Duodenal mucosa (tissue), 2 donors: ENCODE data around the gene LDB1.

ENCODE experiments used
- H3K27ac ChIP-seq: one replicate; pipeline ENCODE4 v1.7.0; 2013; ENCODE audit warnings: low read depth, low read length
- H3K27me3 ChIP-seq, 2 donors: one replicate each; pipeline ENCODE4 v1.7.0; 2013; ENCODE audit warnings: low read length in 2 of 2, control low read depth in 1 of 2; ENCODE audit not compliant: insufficient read depth in 2 of 2, control insufficient read depth in 1 of 2
- H3K36me3 ChIP-seq, 2 donors: one replicate each; pipeline ENCODE4 v1.7.0; 2013; ENCODE audit warnings: low read length in 2 of 2, control low read depth in 1 of 2; ENCODE audit not compliant: insufficient read depth in 2 of 2, control insufficient read depth in 1 of 2
- H3K4me1 ChIP-seq, 2 donors: one replicate each; pipeline ENCODE4 v1.7.0; 2013; ENCODE audit warnings: low read length in 2 of 2, control low read depth in 1 of 2; ENCODE audit not compliant: insufficient read depth in 2 of 2, control insufficient read depth in 1 of 2
- H3K4me3 ChIP-seq, 2 donors: one replicate each; pipeline ENCODE4 v1.7.0; 2013; ENCODE audit warnings: low read length in 2 of 2, low read depth in 1 of 2
- H3K9ac ChIP-seq, 2 donors: one replicate each; pipeline ENCODE4 v1.7.0; 2013; ENCODE audit warnings: low read length in 2 of 2, low read depth in 1 of 2
- H3K9me3 ChIP-seq, 2 donors: one replicate each; pipeline ENCODE4 v1.7.0; 2013; ENCODE audit warnings: low read length in 2 of 2, control low read depth in 1 of 2; ENCODE audit not compliant: control insufficient read depth in 1 of 2

The LDB1 gene

DNA sequence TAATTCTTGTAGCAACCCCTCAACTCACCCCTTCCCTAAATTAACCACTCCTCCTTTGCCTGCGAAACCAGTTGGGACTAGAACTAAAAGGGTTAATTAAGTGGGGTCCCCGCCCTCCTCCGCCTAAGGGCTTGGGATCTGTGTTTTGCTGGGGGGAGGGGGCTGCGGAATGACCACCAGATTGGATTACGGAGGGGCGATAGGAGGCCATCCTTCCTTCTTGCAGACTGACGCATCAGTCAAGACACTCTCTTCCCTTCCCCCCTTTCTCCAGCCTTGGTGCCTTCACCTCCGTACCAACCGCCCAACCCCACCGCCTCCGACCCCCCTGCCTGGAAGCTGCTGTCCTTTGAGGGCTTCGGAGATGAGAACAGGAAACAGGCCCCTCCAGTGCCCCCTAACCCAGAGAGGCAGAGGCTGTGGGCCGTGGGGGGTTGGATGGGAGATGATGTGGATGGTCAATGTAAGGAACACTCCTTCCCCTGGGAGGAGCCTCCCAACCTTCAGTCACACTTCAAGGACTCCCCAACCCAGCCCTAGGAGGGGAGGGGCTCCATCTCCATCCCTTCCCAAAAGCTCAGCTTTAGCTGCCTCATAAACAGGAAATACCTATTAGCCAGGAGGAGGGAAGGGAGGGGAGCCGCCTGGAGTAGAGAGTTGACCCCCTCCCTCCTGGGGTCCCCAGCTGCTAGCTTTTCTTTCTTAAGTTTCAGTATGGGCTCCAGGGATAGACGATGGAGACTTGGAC, 997 bp upstream of the LDB1 start:
- no peaks in the 10 kb centered on the region for H3K36me3 ChIP-seq
- no peaks in the 10 kb centered on the region for H3K9me3 ChIP-seq
- peak overlapping the region; percentile 67 to 84 for H3K4me3 ChIP-seq
- H3K4me1 ChIP-seq: peaks cover 39 to 44% of the 10 kb centered on the region in 2 donors
- H3K27ac ChIP-seq: peak overlapping the region; percentile 97
- H3K9ac ChIP-seq: peak overlapping the region; percentile 78 to 88
- no peaks in the 10 kb centered on the region for H3K27me3 ChIP-seq

DNA sequence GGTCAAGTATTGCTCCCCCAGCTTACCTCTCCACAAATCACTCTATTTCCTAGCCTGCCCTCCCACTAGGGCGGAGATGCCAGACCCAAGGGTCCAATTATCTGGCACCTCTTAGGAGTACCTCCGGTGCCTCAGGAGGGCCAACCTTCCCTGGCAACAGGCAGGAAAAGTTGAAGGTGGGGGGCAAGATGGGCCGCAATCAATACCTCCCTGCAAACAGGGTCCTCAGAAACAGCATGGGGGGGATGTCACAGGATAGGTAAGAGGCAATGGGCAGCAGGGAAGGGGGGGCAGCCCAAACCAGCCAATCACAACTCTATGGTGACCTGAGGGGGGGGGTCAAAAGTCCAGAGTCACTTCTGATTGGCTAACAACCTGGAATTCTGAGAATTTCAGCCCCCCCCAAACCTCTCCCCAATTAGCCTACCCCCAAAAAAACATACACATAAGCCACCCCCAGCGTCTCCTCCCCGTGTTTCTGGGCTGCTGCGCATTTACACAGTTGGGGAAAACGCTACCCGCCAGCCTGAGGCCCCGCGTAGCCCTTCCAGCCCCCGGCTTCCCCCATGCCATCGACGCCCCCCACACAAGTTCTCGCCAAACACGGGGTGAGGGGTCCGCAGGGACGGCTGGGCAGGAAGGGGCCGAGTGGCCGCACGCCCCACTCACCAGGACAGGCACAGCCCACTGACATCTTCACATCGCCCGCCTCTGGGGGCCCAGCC, 589 bp downstream of the LDB1 start:
- Histone ChIP-seq H3K27ac (peak overlapping the region; percentile 97), H3K9ac (peak overlapping the region; percentile 81 to 88), H3K9me3 (no peaks in the 10 kb centered on the region), H3K36me3 (no peaks in the 10 kb centered on the region), H3K4me3 (peak overlapping the region; percentile 67 to 84), H3K27me3 (no peaks in the 10 kb centered on the region), H3K4me1 (peaks cover 48 to 57% of the 10 kb centered on the region in 2 donors)

DNA sequence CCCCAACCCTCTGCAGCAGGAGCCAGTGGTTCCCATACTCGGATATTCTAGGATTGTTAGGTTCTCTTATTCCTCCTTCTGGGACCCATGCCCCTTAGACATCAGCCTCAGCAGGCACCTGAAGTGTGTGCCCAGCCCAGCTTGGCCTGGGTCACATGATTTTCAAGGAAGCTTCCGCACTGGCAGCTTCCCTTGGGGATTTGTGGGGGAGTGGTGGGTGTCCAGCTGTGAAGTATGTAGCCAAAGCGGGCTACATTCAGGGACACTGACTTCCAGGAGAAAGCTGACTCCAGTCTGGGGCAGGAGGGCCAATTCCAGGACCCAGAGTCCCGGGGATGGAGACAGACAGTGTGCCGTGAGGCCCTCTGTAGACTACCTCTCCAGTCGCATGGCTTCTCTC, 1.3 kb downstream of the LDB1 start:
- H3K27ac ChIP-seq: peak overlapping the region; percentile 75
- H3K27me3 ChIP-seq: no peaks in the 10 kb centered on the region
- H3K36me3 ChIP-seq: no peaks in the 10 kb centered on the region
- H3K9ac ChIP-seq: peak overlapping the region; percentile 15 to 88
- H3K4me1 ChIP-seq: peaks cover 51 to 61% of the 10 kb centered on the region in 2 donors
- H3K4me3 ChIP-seq: peak overlapping the region; percentile 67 to 84
- no peaks in the 10 kb centered on the region for H3K9me3 ChIP-seq

DNA sequence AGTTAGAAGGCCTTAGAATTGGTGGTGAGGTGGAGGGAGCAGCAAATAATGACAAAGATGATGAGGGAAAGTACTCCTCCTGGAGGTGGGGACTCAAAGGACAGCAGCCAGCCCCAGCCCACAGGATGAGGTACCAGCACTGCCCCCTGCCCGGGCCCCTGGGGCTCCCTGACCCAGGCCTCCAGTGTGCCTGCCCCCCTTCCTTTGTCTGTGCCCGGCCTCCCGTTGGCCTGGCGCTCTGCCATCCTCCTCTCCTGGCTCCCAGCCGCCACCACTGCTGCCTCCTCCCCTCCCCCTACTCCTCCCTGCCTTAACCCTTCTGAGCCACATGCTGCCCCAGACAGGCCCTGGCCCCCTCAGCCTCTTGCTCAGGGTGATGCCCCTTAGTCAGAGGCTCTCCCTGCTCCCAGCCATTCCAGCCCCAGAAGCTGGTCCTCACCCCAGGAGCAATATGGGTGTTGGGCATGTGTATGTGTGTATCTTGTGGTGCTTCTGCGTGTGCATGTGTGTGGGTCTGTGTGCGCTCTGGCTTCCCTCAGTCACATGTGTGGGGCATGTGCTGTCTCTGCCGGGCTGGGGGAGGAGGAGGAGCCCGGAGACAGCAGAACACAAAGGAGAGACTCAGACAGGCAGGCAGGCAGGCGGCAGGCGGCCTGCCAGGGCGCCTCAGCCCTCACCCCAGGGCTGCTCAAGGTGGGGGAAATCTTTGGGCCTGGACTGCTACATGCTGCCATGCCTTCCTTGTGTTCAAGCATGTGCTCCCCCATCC, 2.6 kb downstream of the LDB1 start:
- H3K9ac ChIP-seq: peak overlapping the region; percentile 57 to 88
- H3K36me3 ChIP-seq: no peaks in the 10 kb centered on the region
- no peaks in the 10 kb centered on the region for H3K9me3 ChIP-seq
- H3K27me3 ChIP-seq: no peaks in the 10 kb centered on the region
- peaks cover 64 to 73% of the 10 kb centered on the region in 2 donors for H3K4me1 ChIP-seq
- peak overlapping the region; percentile 65 for H3K27ac ChIP-seq
- H3K4me3 ChIP-seq: peak overlapping the region; percentile 37 to 67

DNA sequence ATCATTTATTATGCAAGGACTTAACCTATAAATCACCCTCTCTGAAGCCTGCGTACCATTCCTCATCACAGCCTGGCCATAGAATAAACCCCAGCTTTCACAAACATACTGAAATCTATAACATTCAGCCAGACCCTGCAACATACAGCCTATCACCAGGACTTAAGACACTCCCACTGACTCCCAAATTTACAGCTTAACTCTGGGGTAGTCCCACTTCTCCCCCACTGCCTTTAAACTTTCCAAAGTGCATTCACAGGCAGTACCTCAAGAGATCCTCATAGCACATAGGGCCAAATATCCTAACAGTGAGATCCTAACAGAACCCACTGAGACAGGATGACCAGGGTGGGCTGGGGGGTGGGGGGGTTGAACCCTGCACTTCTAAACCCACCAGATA, 3.5 kb downstream of the LDB1 start:
- Histone ChIP-seq H3K4me3 (no peak overlapping the region), H3K27ac (no peak overlapping the region), H3K9ac (peak overlapping the region; percentile 30 to 57), H3K4me1 (peaks cover 68 to 74% of the 10 kb centered on the region in 2 donors), H3K36me3 (peaks cover 0 to 2% of the 10 kb centered on the region in 2 donors), H3K9me3 (no peaks in the 10 kb centered on the region), H3K27me3 (no peaks in the 10 kb centered on the region)

DNA sequence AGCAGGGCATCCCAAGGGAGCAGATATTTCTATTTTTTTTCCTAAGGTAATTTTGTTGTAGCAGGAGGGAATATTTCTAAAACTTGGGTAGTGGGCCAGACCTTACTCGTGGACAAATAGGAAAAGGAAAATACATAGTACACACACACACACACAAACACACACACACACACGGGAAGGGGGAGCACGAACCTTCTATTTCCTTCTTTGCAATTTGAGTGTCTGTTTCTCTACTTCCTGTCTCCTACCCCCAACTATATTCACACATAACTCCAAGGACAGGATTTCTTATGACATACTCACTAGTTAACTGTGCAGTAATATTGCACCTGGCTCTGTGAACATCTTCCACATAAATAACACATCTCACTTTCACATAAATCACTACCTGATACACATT, 4.4 kb downstream of the LDB1 start:
- Histone ChIP-seq H3K9me3 (no peaks in the 10 kb centered on the region), H3K4me1 (peaks cover 60 to 65% of the 10 kb centered on the region in 2 donors), H3K36me3 (peaks cover 5 to 11% of the 10 kb centered on the region in 2 donors), H3K4me3 (peak overlapping the region; percentile 74 to 76), H3K9ac (peak overlapping the region; percentile 74 to 82), H3K27me3 (no peaks in the 10 kb centered on the region), H3K27ac (no peak overlapping the region)

DNA sequence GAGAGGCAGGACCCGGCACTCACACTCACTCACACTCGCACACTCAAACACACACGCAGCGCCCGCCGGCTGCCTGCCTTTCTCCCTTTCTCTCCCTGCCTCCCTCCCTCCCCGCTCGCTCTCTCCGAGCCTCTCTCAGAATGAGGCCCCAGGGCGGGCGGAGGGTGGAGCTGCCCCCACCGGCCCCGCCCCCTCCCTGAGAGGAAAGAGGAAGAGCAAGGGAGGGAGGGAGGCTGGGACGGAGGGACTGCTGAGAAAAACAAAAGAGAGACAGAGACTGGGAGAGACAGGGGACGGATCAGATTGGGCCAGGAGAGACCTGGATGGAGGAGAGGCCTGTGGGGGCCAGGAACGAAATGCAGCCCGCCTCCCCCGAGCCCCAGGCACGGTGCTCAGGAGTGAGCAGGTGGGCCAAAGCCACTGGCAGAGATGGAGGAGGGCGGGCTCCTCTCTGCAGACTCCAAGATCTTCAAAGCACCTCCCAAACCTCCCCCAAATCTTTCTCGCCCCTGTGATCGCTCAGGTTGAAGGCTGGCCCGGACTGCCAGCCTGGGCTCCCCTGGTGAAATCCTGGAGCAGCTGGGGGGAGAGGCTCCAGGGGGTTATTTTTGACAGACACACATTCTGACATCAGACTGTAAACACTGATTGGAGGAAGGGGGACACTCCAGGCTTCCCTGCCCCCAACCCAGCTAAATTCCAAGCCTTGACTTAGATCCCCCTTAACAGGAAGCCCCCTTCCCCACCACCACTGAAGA, 5.1 kb downstream of the LDB1 start:
- H3K4me3 ChIP-seq: peak overlapping the region; percentile 74 to 76
- H3K36me3 ChIP-seq: peaks cover 12 to 18% of the 10 kb centered on the region in 2 donors
- no peaks in the 10 kb centered on the region for H3K27me3 ChIP-seq
- peak overlapping the region; percentile 74 to 82 for H3K9ac ChIP-seq
- peak overlapping the region; percentile 66 for H3K27ac ChIP-seq
- H3K4me1 ChIP-seq: peaks cover 60 to 64% of the 10 kb centered on the region in 2 donors
- H3K9me3 ChIP-seq: no peaks in the 10 kb centered on the region

DNA sequence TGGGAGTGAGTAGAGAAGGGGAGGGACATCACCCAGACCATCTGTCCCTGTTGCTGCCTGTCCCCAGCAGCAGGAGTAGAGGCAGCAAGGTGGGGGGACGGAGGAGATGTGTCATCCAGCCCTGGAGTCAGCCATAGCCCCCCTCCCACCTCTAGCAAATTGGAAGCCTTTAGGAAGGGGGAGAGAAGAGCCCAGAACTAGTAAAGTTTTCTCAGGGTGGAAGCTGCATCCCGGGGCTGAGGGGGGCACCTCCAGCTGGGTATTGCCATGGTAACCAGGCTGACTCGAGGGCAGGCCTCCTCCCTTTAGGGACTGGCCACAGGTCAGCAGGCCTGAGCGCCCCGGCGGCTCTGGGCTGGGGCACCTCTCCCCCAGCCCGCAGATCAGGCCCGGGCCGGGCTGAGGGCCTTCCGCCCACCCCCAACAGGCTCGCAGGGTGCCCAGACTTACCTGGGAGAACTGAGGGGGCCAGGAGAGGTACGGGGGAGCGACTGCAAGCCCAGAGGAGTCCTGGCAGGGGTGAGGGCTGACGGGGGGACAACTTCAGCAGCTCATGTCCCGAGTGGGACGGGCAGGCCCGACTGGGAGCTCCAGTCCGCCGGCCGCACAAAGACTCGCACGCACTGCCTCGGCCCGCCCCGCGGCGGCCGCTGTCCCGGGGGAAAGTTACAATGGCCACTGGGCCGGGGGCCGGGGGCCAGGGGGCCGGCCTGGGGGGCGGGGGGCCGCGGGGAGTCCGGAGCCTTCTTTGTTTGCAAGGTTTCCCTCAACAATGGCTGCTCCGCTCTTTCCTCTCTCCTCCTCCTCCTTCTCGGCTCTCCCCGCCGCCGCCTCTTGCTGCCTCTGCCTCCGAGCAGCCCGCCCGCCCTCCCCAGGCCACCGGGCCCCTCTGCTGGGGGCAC, 6.0 kb downstream of the LDB1 start:
- Histone ChIP-seq H3K4me3 (peak overlapping the region; percentile 75 to 76), H3K9me3 (no peaks in the 10 kb centered on the region), H3K27ac (no peak overlapping the region), H3K9ac (peak overlapping the region; percentile 67 to 70), H3K36me3 (peaks cover 20 to 27% of the 10 kb centered on the region in 2 donors), H3K27me3 (no peaks in the 10 kb centered on the region), H3K4me1 (peaks cover 57 to 60% of the 10 kb centered on the region in 2 donors)
